Endothelial cell of umbilical vein (primary cell): ENCODE results near the gene CFAP45. TPM values are rescaled to one million over a fixed set of nuclear protein-coding genes. Genes with fewer than 3 reads are reported as not detected.

ENCODE experiments used
- BruUV-seq: library from RNA; stranded (reverse); fragments of 400-500 nt; replicated peaks from 2 replicates; lab custom pipeline; 2021; lab: Mats Ljungman, UMichigan
- CTCF ChIA-PET: fragments of 300-600, 350-600 bp; sonication (Branson Sonifier 250); formaldehyde crosslinking; loops from one replicate; lab custom pipeline; 2021; ENCODE audit warnings: antibody characterized with exemption, inconsistent platforms; lab: Charles Lee
- POLR2A ChIA-PET: fragments of 300-600, 350-600 bp; sonication (Branson Sonifier 250); formaldehyde crosslinking; loops from one replicate; lab custom pipeline; 2021; ENCODE audit warnings: antibody characterized with exemption, inconsistent platforms; lab: Charles Lee
- DNase-seq: peaks from one replicate; pipeline ENCODE4 v3.0.0-alpha.2; 2011; ENCODE audit warnings: low read depth, low spot score
- FAIRE-seq: peaks from 2 replicates; lab custom pipeline; 2011; peaks lifted over from hg19 to GRCh38; lab: Jason Lieb, UNC
- H2AFZ ChIP-seq: 2 replicates; pipeline ENCODE4 v1.6.0; 2012; ENCODE audit warnings: low read depth, low read length, control low read depth, inconsistent platforms
- H3K27ac ChIP-seq: 2 replicates; pipeline ENCODE4 v1.5.1; 2011; ENCODE audit warnings: low read depth, mild to moderate bottlenecking, control low read depth, low read length, moderate library complexity; ENCODE audit not compliant: insufficient read depth
- H3K27me3 ChIP-seq, 2 experiments: 2 replicates each; pipeline versions ENCODE4 v1.6.0 to v1.6.1; 2011; ENCODE audit warnings: low read length in 2 of 2, mixed read lengths in 1 of 2; ENCODE audit not compliant: control insufficient read depth in 2 of 2, insufficient read depth in 2 of 2
- H3K36me3 ChIP-seq, 2 experiments: 2 replicates in 1 of 2; 3 replicates in 1 of 2; pipeline ENCODE4 v1.5.1; 2011; ENCODE audit warnings: low read length in 2 of 2, mild to moderate bottlenecking in 1 of 2, moderate library complexity in 1 of 2; ENCODE audit not compliant: control insufficient read depth in 2 of 2, insufficient read depth in 2 of 2; ENCODE audit errors: extremely low read depth in 1 of 2
- H3K4me1 ChIP-seq: 3 replicates; pipeline ENCODE4 v1.5.1; 2011; ENCODE audit warnings: mild to moderate bottlenecking, low read length; ENCODE audit not compliant: control insufficient read depth, insufficient read depth; ENCODE audit errors: extremely low read depth
- H3K4me2 ChIP-seq: 2 replicates; pipeline ENCODE4 v1.6.1; 2011; ENCODE audit warnings: low read length, control low read depth, mixed read lengths; ENCODE audit not compliant: insufficient read depth
- H3K4me3 ChIP-seq, 3 experiments: fragments of 200-600 bp in 1 of 3; sonication (generic), shearing (Covaris generic) in 1 of 3; replicated peaks in 1 of 3; 2 replicates each; pipeline ENCODE4 v1.5.1; 2011 to 2016; ENCODE audit warnings: control low read depth in 3 of 3, low read length in 3 of 3, mild to moderate bottlenecking in 2 of 3, inconsistent platforms in 1 of 3, low read depth in 1 of 3, moderate library complexity in 1 of 3; ENCODE audit not compliant: insufficient read depth in 1 of 3
- H3K79me2 ChIP-seq: 2 replicates; pipeline ENCODE4 v1.6.0; 2012; ENCODE audit warnings: low read length, inconsistent platforms; ENCODE audit not compliant: control insufficient read depth, insufficient read depth
- H3K9ac ChIP-seq: replicated peaks from 2 replicates; pipeline ENCODE3; 2011; ENCODE audit warnings: low read length, control low read depth; ENCODE audit not compliant: insufficient read depth; ENCODE audit errors: extremely low read depth
- H3K9me1 ChIP-seq: replicated peaks from 3 replicates; pipeline ENCODE4 v1.6.0; 2011; ENCODE audit warnings: mild to moderate bottlenecking, low read length; ENCODE audit not compliant: control insufficient read depth, insufficient read depth; ENCODE audit errors: extremely low read depth
- H3K9me3 ChIP-seq: replicated peaks from 2 replicates; pipeline ENCODE4 v1.5.1; 2012; ENCODE audit warnings: low read length, inconsistent platforms; ENCODE audit not compliant: control insufficient read depth, insufficient read depth
- H4K20me1 ChIP-seq: replicated peaks from 2 replicates; pipeline ENCODE3; 2011; ENCODE audit warnings: mild to moderate bottlenecking, low read length; ENCODE audit not compliant: control insufficient read depth, insufficient read depth; ENCODE audit errors: extremely low read depth
- dilution Hi-C: fragments of 300-500 bp; cut with MboI; formaldehyde crosslinking; loops from one replicate; pipeline ENCODE4 v1.15.0; 2019; ENCODE audit warnings: low sequenced_read_pairs; ENCODE audit not compliant: extremely low pct_ligation_motif_present
- intact Hi-C: fragments of 100-400 bp; cut with micrococcal nuclease; formaldehyde crosslinking; loops from one replicate; pipeline ENCODE4 v1.10.0; 2022
- polyA plus RNA-seq, 4 experiments: library from polyadenylated mRNA; depleted of rRNA in 3 of 4; stranded (reverse) in 3 of 4; unstranded in 1 of 4; fragments of >200 nt; gene quantifications; 2 replicates each; pipeline versions ENCODE4 v1.2.1 to v1.2.3, GENCODE V29; 2011 to 2012; ENCODE audit warnings: missing spikeins in 1 of 4
- total RNA-seq: library from RNA; stranded (reverse); gene quantifications from 2 replicates; pipeline ENCODE4 v1.2.3, GENCODE V29; 2021
- TF ChIP-seq, protein P1 (sequence below), 2 donors: IDR thresholded peaks; 1 replicate in 1 of 2; 2 replicates in 1 of 2; pipeline ENCODE4 v1.5.1; 2011; ENCODE audit warnings: low read length in 2 of 2, mild to moderate bottlenecking in 2 of 2, moderate library complexity in 2 of 2, control low read depth in 1 of 2, inconsistent platforms in 1 of 2, low read depth in 1 of 2; ENCODE audit not compliant: insufficient read depth in 1 of 2; ENCODE audit errors: extremely low read depth in 1 of 2
- TF ChIP-seq, protein P2 (sequence below): IDR thresholded peaks from 2 replicates; pipeline ENCODE4 v1.6.1; 2011; ENCODE audit not compliant: insufficient read depth, insufficient read length

Gene CFAP45
- total and polyA plus RNA-seq, 2 donors (not counting 3 experiments of a cell fraction or from before 2014, with no cell fraction given) = 0.25 to 2.5 TPM

DNA sequence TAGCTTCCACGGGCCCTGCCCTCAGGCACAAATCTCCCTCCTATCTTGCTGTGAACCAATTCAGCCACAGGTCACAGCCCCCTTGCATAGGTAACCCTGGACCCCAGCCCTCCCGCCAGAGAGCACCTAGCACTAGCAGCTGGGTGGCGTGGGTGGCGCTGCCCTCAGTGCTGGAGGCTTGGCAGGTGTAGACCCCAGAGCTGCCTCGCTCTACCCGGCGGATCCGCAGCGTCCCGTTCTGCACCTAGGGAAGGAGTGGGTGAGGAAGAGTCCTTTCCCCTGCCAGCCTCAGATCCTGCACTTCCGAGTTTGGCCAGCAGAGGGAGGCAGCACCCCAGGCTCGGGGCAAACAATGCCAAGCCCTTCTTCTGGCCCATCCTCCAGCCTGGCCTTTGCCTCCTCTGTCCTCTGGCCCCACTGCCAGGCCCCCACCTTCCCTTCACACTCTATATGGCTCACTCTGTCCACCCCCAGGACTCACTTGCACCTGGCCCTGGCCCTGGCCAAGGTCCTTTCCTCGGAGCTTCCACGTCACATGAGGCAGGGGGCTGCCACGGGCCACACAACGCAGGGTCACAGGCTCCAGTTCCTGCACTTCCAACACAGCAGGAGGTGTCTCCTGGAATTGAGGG lies 36.4 kb upstream of the CFAP45 start:
- peaks cover 0 to 14% of the 10 kb centered on the region in 2 experiments for H3K27me3 ChIP-seq

More for the DNA sequence above, 36.4 kb upstream of the CFAP45 start:
- H3K9me1 ChIP-seq = no peaks in the 10 kb centered on the region
- H3K79me2 ChIP-seq = no peaks in the 10 kb centered on the region
- intact Hi-C loops = loop anchor here (1.0 to 5.0 kb wide), 5 partner anchors 70 to 161 kb away; partner anchors contain the start of gene IGSF8
- H3K4me3 ChIP-seq = no peak overlapping the region
- FAIRE-seq (peak; percentile 85), DNase-seq (peak; percentile 47)
- dilution Hi-C loops = no loop called here
- H4K20me1 ChIP-seq = no peaks in the 10 kb centered on the region
- H3K4me1 ChIP-seq = no peaks in the 10 kb centered on the region
- H2AFZ ChIP-seq = no peak overlapping the region
- no TSS peak for BruUV-seq
- H3K4me2 ChIP-seq = no peak overlapping the region
- no peaks in the 10 kb centered on the region for H3K36me3 ChIP-seq
- H3K9ac ChIP-seq = no peak overlapping the region
- TF ChIP-seq, protein P1, sequence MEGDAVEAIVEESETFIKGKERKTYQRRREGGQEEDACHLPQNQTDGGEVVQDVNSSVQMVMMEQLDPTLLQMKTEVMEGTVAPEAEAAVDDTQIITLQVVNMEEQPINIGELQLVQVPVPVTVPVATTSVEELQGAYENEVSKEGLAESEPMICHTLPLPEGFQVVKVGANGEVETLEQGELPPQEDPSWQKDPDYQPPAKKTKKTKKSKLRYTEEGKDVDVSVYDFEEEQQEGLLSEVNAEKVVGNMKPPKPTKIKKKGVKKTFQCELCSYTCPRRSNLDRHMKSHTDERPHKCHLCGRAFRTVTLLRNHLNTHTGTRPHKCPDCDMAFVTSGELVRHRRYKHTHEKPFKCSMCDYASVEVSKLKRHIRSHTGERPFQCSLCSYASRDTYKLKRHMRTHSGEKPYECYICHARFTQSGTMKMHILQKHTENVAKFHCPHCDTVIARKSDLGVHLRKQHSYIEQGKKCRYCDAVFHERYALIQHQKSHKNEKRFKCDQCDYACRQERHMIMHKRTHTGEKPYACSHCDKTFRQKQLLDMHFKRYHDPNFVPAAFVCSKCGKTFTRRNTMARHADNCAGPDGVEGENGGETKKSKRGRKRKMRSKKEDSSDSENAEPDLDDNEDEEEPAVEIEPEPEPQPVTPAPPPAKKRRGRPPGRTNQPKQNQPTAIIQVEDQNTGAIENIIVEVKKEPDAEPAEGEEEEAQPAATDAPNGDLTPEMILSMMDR (IDR thresholded peaks at IDR 0.05; ENCODE audit: extremely low read depth in 1 of 2, insufficient read depth in 1 of 2, low read depth in 1 of 2, low read length in 2 of 2) = peak; percentile 86 to 98
- TF ChIP-seq, protein P2, sequence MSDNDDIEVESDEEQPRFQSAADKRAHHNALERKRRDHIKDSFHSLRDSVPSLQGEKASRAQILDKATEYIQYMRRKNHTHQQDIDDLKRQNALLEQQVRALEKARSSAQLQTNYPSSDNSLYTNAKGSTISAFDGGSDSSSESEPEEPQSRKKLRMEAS = no peak
- ChIA-PET POLR2A (no interaction called here), CTCF (interaction anchor here (1.7 to 13.3 kb wide), 2 partner anchors 10 to 69 kb away, joined by 6 to 169 read pairs; partner anchors contain the start of gene IGSF9)
- no peaks in the 10 kb centered on the region for H3K9me3 ChIP-seq
- H3K27ac ChIP-seq = no peak overlapping the region
